Epithelial cell of umbilical artery (primary cell): Measurements from ENCODE around the gene RDH13. TPM values are rescaled to one million over a fixed set of nuclear protein-coding genes. Genes with fewer than 3 reads are reported as not detected.

Experiments
- total RNA-seq: library from RNA; depleted of rRNA; stranded (reverse); fragments of >200 nt; gene quantifications from 2 replicates; pipeline ENCODE4 v1.2.3, GENCODE V29; 2014

Gene RDH13, protein sequence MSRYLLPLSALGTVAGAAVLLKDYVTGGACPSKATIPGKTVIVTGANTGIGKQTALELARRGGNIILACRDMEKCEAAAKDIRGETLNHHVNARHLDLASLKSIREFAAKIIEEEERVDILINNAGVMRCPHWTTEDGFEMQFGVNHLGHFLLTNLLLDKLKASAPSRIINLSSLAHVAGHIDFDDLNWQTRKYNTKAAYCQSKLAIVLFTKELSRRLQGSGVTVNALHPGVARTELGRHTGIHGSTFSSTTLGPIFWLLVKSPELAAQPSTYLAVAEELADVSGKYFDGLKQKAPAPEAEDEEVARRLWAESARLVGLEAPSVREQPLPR
- total RNA-seq, result 6.7 and 14.9 TPM in 2 replicates

DNA sequence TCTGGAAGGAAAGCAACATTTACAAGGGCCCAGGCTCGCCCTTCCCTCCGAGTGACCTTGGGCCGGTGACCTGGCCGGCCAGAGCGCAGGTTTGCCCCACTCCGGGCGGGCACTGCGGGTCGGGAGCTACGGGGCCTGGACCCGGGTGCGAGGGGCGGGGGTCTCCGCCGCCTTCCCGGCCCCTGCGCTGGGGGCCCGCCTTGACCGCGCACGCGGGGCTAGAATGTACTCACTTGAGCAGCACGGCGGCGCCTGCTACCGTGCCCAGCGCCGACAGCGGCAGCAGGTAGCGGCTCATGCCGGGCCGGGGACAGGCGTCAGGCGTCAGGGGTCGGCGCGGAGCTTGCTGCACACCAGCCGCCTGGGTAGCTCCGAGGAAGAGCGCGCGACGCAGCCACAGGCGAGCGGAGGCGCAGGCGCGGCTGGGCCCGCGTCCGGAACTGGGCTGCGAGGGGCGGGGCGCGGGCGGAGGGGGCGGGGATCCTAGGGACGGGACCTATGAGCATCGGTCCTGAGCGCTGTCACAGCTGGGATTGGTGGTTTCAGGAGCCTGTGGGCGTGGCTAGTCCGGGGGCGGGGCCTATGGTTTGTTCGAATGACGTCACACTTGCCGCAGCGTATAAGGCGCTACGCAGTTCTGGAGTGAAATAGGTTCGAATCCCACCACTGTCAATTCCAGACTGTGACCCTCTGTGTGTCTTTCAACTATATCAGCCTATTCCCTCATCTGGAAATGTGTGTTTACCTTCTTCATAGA lies at the start of gene RDH13:
Gene RDH13 (minus strand): TSS at position 414 of the 757 bp plus-strand sequence. CDS start 116 bp downstream, at position 298.

DNA sequence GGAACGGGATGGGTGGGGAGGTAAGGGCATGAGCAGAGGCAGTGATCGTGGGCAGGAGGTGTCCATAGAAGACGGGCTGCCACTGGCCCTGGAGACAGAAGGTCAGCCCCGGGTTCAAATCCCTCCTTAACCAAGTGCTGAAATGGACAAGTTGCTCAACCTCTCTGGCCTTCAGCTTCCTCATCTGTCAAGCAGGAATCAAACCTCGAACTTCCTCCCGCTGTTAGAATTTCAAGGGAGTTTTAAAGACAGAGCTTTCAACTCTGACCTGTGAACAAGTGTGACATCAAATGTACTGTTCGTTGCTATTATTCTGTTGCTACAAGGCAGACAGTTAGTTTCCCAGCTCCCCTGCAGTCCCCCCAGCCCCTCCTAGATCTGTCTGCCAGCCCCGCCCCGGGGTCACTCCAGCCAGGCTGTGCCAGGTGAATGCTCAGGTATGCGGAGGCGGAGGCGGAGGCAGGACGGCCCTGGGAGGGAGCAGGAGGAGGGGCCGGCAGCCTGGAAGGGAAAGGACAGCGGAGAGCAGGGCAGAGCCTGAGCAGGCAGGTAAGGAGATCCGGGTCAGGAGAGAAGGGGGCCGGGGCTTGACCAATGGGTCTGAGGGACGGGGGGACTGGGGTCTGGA lies 12.5 kb upstream of the RDH13 start, which contains the start of gene EPS8L1:
Gene EPS8L1 (plus strand): TSS at position 499 of the 628 bp plus-strand sequence. CDS start 576 bp downstream, outside the sequence.

Other genes with a start within 250 kb of the RDH13 start
- not detected in 2 replicates for gene KIR3DL1, start 246.7 kb downstream of the RDH13 start, total RNA-seq
- gene KIR2DS4, start 230.5 kb downstream of the RDH13 start, total RNA-seq, result not detected in 2 replicates
- gene KIR3DL2, start 212.7 kb downstream of the RDH13 start, total RNA-seq, result not detected in 2 replicates
- not detected in 2 replicates for gene FCAR, start 188.9 kb downstream of the RDH13 start, total RNA-seq
- gene NCR1, start 157.0 kb downstream of the RDH13 start, total RNA-seq, result 0.65 TPM in 1 of 2 replicates, not detected in the other
- not detected in 2 replicates for gene NLRP7, start 115.6 kb downstream of the RDH13 start, total RNA-seq
- 1.1 and 7.5 TPM in 2 replicates for gene NLRP2, start 96.8 kb downstream of the RDH13 start, total RNA-seq
- not detected in 2 replicates for gene GP6, start 24.9 kb downstream of the RDH13 start, total RNA-seq
- gene EPS8L1, start 12.7 kb upstream of the RDH13 start, total RNA-seq, result 5.9 and 12.0 TPM in 2 replicates
- 32.8 and 35.7 TPM in 2 replicates for gene PPP1R12C, start 54.5 kb upstream of the RDH13 start, total RNA-seq
- 0.65 and 1.4 TPM in 2 replicates for gene TNNT1, start 86.1 kb upstream of the RDH13 start, total RNA-seq
- gene TNNI3, start 94.6 kb upstream of the RDH13 start, total RNA-seq, result not detected in 2 replicates
- gene DNAAF3, start 103.5 kb upstream of the RDH13 start, total RNA-seq, result 0.32 and 0.76 TPM in 2 replicates
- gene SYT5, start 117.1 kb upstream of the RDH13 start, total RNA-seq, result not detected in 2 replicates
- 0.32 and 3.5 TPM in 2 replicates for gene PTPRH, start 146.4 kb upstream of the RDH13 start, total RNA-seq
- gene TMEM86B, start 165.6 kb upstream of the RDH13 start, total RNA-seq, result 0.32 and 0.91 TPM in 2 replicates
- 20.1 and 22.3 TPM in 2 replicates for gene PPP6R1, start 195.9 kb upstream of the RDH13 start, total RNA-seq
- 29.6 and 38.0 TPM in 2 replicates for gene HSPBP1, start 217.0 kb upstream of the RDH13 start, total RNA-seq
- 0.61 and 0.65 TPM in 2 replicates for gene BRSK1, start 220.8 kb upstream of the RDH13 start, total RNA-seq